GM12875 (cell line): ENCODE results near the gene MEX3A.

Source experiments
- H3K4me3 ChIP-seq: one replicate; pipeline ENCODE4 v1.5.1; 2011; ENCODE audit warnings: low read depth, low read length, control low read depth
- CTCF ChIP-seq: IDR thresholded peaks from 2 replicates; pipeline ENCODE4 v1.5.1; 2011; ENCODE audit warnings: low read depth, mild to moderate bottlenecking, control low read depth, inconsistent platforms, low read length, moderate library complexity, borderline replicate concordance; ENCODE audit not compliant: insufficient read depth

Gene MEX3A

GRCh38 chr1:156065871-156066270, 16.4 kb downstream of the MEX3A start:
- TF ChIP-seq CTCF, result no peak
- H3K4me3 ChIP-seq, result no peak overlapping the region

DNA sequence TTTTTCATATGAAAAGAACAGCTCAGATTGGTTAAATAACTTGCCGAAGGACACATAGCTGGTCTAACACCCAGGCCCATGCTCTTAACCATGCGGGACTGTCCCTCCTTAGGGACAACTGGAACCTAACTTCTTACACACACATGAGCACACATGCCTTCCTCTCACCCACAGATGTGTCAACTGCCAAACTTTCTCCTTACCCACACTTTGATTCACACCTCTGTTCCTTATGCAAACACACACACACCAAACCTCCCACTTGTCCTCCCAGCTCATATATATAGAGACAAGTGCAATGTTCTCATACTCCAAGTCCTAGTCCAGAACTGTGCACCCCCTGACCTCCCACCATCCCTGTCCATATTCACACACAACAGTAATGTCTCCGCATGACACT, 17.1 kb downstream of the MEX3A start:
- H3K4me3 ChIP-seq, result no peak overlapping the region

DNA sequence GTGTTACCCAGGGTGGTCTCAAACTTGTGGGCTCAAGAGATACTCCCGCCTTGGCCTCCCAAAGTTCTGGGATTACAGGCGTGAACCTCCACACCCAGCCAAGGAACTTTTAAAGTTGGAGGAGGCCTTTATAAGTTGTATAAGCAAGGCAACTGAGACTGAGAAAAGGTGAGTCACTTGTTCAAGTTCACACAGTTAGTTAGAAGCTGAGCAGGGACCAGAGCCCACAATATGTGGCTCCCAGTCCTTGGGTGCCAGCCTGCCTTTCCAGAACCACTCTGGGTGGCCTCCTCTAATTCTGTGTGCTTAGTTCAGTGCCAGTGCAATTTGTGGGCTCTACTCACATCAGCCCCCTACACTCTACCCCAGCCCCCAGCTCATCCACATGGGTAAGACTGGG, 17.6 kb downstream of the MEX3A start:
- no peak overlapping the region for H3K4me3 ChIP-seq
- no peak for TF ChIP-seq CTCF

More for the DNA sequence above, 17.1 kb downstream of the MEX3A start:
- no peak for TF ChIP-seq CTCF

DNA sequence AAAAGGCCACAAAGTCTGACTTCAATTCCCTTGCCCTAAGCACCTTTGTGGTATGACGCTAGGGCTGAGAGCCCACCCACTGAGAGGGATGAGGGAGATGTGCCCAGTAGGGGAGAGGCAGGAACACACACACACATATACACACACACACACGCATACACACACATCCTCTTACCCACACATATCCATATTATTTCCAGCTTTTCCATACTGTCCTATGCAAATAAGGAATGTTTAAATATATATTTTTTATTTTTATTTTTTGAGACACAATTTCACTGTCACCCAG, 18.3 kb downstream of the MEX3A start:
- no peak for TF ChIP-seq CTCF

GRCh38 chr1:156062189-156062588, 20.1 kb downstream of the MEX3A start:
- no peak for TF ChIP-seq CTCF
- no peak overlapping the region for H3K4me3 ChIP-seq

More for the DNA sequence above, 18.3 kb downstream of the MEX3A start:
- H3K4me3 ChIP-seq, result no peak overlapping the region

DNA sequence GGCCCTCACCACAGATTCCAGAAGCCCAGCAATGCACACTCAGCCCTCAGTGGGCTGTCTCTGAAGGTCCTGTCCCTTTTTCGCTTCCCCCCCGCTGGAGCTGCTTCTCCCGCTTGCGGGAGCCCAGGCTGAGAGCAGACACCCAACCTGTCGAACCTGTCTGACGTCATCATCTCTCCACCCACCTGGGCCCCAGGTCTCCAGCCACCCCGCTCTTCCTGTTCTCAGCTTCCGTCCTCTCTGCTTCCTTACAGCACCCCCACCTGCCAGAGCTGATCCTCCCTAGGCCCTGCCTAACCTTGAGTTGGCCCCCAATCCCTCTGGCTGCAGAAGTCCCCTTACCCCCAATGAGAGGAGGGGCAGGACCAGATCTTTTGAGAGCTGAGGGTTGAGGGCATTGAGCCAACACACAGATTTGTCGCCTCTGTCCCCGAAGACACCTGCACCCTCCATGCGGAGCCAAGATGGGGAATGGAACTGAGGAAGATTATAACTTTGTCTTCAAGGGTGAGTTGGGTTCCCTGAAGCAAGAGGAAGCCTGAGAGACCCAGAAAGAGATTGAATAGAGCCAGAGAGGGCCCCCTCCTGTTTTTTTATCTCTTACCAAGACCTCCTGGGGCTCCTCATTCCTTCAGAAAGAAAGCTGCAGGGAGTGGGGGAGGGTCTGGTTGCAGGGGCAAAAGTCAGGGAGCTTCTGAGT, 21.2 kb downstream of the MEX3A start, which contains the start of gene RAB25:
Gene RAB25, plus strand, starts transcription at position 224 of the 700 bp plus-strand sequence. Its CDS starts 241 bp downstream, at position 465.
- TF ChIP-seq CTCF, result no peak
- H3K4me3 ChIP-seq, result no peak within 1 kb of the TSS

GRCh38 chr1:156056326-156056849, 25.9 kb downstream of the MEX3A start:
- H3K4me3 ChIP-seq, result no peak overlapping the region
- no peak for TF ChIP-seq CTCF
